NCI-H146 treated with DMSO at 0.1 percent for 48 hours (cell line): ENCODE results near the gene CHD3.
"Not testable (repeated sequence)": the region's sequence is repeated elsewhere in the genome, so short reads cannot be mapped to it uniquely, and the experiment has no call there.

Experiments used
- DNase-seq: peaks from one replicate; lab custom pipeline; 2025; ENCODE audit not compliant: unreplicated experiment; lab: John Stamatoyannopoulos, UW

The CHD3 gene

DNA sequence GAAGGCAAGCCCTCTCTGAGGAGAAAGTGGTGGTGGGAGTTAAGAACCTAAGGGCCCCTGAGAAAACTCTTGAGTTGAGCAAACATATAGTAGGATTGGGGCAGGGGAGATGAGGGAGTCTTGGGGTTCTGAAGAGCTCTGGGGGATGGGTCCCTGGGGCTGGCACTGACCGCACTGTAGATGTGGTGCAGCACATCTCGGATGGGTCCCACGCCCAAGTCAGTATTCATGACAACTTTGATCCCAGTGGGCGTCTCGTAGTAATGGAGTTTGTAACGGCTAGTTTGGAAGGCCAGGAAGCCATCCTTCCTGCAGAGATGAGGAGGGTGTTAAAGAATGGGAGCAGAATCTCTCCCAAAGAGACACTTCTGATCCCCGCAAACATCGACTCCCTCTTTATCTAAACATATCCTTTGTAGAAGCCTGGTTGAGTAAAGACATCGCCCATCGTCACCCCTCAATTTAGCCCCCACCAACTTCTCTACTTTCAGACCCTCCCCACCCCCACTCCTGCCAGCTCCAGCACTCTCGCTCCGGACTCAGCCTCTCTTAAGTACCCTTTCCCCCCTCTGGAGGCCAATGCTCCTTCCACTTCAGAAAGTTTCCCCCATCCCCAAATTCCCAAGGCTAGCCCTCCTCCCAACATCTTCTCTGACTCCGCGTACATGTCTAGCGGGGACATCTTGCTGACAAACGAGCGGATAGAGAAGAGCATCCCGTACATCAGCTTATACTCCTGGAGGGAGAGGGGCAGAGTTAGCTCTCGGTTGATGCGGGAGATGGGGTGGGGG lies 42.4 kb downstream of the CHD3 start:
- DNase-seq = no peak

DNA sequence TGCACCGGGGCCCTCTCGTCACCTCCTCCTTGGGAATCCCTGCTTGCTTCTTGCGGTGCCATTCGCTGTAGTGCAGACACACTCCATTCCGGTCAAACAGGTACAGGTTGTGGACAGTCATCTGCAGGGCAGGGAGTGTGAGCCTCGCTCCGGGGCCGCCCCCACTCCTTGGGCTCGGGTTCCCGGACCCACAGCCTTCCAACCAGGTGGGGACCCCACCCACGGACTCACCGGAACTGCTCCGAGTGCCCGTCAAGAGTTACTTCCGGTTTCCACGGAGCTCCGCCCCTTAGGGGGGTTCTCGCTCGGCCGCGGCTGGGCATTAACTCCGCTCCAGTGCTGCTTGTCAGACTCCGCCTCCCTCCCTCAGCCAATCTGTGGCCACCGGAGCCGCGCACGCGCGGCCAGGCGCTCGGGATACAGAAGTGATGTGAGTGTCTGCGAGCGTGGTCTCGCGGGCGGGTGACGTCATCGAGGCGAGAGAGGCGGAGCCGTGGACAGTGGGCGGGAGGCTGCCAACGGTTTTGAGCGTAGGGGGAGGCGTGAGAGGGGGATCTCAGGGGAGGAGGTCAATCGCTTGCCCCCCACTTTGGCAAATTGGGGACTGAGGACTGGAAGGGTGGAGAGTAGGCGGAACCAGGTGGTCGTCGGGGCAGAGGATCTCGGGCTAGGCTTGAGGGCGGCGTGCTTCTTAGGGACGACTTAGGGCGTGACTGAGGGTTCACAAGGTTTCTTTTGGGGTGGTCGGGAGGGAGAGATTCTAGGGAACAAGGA lies 43.3 kb downstream of the CHD3 start, which contains the start of the genes CNTROB and TRAPPC1:
CNTROB (plus strand) TSS at position 498 of the 774 bp plus-strand sequence. CDS start 874 bp downstream, outside the sequence.
TRAPPC1 (minus strand) TSS at position 238 of the 774 bp plus-strand sequence; CDS start at position 121, 117 bp downstream.
- peak; percentile 96 for DNase-seq

DNA sequence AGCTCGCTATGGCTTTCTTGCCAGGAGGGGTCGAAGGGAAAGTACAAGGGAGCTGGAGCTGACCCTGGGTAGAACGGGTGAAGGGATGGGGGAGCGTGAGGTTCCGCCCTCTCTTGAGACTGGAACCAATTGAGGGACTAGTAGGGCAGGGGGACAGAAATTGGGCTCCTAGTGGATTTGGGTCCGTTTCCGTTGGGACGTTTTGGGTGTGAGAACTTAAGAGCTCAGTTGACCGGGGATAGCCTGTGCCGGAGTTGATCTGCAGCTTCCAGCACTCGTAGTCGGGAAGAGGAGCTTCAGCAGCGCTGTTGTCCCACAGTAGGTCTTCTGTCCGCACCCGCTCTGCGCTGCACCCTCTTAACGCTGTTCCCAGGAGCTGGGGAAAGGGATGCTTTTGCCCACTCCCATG lies 43.9 kb downstream of the CHD3 start:
- no peak for DNase-seq

DNA sequence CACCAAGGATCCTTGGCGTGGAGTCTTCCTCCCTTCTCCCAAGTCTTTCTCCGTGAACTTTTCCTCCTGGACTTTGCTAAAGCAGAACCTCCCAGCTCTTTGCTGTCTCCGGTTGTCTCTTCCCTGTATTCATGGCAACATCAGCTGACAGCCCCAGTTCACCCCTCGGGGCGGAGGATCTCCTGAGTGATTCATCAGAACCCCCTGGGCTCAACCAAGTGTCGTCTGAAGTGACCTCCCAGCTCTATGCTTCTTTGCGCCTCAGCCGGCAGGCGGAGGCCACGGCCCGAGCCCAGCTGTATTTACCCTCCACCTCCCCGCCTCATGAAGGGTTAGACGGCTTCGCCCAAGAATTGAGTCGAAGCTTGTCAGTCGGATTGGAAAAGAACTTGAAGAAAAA lies 44.4 kb downstream of the CHD3 start:
- peak; percentile 26 for DNase-seq

DNA sequence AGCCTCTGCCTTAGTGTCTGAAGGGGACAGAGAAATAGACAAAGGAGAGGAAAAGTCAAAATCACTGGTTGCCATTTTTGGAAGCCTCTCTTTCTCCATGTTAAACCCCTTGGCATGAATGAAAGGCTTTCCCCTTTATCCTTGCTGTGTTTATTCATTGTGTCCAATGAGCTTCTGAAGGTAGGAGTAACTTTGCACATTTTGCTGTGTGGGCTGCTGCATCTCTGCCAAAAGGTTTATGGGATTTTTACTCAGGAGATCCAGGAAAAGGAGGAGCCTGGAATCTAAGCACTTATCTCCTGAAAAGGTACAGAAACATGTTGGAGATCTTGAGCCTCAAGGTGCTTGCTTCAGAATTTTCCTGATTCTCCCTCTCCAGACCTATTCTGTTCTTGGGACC lies 47.3 kb downstream of the CHD3 start:
- no peak for DNase-seq

DNA sequence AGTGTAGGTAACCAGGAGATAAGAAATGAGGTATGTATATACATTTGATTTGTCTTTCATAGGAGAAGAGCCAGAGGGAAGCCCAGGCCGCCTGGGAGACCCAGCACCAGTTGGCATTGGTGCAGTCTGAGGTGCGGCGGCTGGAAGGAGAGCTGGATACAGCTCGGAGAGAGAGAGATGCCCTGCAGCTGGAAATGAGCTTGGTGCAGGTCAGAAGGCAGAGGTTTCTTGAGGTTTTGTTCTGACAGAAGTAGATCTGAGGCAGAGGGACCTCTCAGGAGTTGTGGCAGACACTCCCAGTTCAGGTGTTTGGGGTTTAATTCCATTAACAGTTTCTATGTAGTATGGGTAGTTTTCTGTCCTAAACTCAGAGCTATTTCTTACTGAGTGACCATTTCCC lies 51.4 kb downstream of the CHD3 start:
- no peak for DNase-seq

DNA sequence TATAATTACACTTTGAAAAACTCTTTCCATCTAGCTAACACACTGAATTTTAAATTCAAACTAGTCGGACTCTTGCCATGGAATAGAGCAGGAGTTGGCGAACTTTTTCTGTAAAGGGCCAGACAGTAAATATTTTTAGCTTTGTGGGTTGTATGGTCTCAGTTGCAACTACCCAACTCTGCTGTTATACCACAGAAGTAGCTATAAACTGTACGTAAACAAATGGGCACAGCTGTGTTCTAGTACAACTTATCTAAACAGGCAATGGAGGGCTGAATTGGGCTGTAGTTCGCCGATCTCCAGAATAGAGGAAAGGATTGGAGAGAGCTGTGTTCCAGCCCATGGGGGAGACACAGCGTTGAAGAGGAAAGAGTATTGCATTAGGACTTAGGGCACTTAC lies 52.2 kb downstream of the CHD3 start:
- no peak for DNase-seq

DNA sequence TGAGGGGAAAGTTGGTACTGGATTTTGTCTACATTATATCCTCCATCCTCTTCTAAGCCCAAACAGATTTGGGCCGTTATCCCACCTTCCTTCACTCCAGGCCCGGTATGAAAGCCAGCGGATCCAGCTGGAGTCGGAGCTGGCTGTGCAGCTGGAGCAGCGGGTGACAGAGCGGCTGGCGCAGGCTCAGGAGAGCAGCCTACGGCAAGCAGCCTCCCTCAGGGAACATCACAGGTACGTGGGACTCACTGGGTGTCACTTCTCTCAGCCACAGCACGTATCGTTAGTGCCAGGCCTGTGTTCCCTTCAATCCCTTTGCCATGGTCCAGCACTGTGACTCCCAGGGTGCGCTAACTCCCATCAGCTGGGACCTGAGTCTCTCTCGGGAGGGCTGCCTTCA lies 54.7 kb downstream of the CHD3 start:
- DNase-seq = no peak

DNA sequence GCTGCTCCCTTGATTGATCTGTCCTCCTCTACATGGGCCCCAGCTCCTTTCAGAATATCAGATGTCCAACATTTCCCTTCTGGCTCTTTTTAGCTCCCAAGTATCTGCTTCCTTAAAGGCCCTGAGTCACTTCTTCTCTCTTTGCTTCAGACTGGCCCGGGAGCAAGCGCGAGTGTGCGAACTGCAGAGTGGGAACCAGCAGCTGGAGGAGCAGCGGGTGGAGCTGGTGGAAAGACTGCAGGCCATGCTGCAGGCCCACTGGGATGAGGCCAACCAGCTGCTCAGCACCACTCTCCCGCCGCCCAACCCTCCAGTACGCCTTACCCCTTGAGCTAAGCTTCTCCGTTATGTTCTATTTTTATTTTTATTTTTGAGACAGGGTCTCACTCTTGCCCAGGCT lies 55.7 kb downstream of the CHD3 start:
- DNase-seq = no peak

DNA sequence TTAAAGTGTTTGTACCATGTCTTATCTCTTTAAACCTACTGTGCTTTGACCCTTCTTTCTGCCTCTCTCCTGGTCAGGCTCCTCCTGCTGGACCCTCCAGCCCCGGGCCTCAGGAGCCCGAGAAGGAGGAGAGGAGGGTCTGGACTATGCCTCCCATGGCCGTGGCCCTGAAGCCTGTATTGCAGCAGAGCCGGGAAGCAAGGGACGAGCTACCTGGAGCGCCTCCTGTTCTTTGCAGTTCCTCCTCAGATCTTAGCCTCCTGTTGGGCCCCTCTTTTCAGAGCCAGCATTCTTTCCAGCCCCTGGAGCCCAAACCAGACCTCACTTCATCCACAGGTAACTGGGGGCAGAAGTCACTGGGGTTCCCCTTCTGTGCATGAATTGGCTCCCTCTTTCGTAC lies 57.1 kb downstream of the CHD3 start:
- DNase-seq = no peak

DNA sequence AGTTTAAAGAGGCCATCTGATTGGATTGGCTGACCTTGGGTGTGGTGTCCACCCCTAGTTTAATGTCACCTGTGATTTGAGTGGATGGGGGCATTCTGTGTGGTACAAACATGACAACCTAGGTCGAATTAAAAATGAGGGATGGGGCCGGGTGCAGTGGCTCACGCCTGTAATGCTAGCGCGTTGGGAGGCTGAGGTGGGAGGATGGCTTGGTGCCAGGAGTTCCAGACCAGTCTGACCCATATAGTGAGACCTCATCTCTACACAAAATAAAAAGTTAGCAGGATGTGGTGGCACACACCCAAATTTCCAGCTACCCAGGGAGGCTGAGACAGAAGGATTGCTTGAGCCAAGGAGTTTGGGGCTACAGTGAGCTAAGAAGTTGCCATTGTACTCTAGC lies 57.9 kb downstream of the CHD3 start:
- no peak for DNase-seq

DNA sequence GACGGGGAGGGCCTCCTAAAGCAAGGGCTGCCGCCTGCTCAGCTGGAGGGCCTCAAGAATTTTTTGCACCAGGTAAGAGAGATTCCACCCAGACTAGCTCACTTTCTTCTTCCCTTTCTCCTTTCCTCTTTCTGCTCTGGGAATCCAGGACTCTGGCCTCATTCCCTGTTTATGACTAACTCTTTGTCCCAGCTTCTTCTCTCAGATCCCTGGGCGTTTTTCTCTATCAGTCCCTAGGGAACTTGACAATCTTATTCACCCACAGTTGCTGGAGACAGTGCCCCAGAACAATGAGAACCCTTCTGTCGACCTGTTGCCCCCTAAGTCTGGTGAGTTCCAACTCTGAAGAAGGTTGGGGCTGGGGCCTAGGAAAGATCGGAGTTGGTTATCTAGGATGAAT lies 59.1 kb downstream of the CHD3 start:
- DNase-seq = no peak

DNA sequence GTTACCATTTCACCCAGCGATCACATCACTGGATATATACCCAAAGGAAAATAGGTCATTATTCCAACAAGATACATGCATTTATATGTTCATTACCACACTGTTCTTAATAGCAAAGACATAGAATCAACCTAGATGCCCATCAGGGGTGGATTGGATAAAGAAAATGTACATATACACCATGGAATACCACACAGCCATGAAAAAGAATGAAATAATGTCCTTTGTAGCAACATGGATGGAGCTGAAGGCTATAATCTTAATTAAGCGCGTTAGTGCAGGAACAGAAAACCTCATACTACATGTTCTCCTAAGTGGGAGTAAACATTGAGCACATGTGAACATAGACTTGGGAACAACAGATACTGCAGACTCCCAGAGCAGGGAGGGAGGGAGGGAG lies 62.0 kb downstream of the CHD3 start:
- DNase-seq = no peak

DNA sequence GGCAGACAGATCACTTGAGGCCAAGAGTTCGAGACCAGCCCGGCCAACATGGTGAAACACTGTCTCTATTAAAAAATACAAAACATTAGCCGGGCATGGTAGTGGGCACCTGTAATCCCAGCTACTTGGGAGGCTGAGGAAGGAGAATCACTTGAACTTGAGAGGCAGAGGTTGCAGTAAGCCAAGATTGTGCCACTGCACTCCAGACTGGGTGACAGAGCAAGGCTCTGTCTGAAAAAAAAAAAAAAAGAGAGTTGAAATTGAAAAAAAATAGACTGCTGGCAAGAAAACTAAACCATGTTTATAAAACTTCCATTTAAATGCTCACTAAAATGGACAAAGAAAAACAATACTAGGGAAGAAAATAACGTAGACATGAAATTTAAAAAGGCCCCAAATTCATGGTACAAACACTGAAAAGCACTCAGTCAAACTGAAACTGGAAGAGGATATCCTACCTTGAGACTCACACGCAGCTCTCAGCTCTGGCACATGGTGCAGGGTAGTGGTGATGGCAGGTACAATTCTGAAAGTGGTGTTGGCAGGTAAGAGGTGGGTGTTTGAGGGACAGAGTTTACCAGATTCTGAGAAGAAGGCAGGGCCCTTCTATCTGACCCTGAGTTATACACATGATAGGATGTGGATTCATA lies 62.7 kb downstream of the CHD3 start:
- DNase-seq = no peak

DNA sequence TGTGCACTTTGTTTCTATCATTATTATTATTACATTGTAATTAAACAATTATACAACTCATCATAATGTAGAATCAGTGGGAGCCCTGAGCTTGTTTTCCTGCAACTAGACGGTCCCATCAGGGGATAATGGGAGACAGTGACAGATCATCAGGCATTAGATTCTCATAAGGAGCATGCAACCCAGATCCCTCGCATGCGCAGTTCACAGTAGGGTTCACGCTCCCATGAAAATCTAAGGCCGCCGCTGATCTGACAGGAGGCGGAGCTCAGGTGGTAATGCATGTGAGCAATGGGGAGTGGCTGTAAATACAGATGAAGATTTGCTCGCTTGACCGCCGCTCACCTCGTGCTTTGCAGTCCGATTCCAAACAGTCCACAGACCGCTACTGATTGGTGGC lies 64.7 kb downstream of the CHD3 start:
- not testable (repeated sequence) for DNase-seq

DNA sequence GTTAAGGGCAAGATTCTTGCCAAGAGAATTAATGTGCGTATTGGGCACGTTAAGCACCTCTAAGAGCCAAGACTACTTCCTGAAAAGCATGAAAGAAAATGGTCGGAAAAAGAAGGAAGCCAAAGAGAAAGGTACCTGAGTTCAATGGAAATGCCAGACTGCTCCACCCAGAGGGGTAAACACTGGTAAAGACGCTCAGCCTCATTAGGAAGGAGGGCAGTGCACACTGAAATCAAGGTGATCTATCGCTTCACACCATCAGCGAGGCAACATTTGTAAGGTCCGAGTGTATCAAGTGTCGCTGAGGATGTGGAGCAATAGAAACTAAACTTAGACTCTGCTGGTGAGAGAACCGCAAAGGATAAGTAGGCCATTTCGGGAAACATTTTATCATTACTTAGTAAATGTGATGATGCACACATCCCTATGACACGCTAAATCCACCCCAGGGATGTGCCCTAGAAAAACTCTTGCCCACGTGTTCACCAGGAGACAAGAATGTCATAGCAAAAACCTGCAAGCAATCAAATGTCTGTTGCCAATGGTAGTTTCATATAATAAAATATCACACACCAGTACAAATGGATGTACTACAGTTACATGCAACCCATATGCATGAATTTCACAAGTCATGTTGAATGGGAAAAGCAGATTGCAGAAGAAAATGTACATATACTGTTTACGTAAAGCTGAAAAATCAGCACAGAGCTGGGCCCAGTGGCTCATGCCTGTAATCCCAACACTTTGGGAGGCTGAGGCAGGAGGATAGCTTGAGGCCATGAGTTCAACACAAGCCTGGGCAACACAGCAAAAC lies 67.0 kb downstream of the CHD3 start:
- DNase-seq = no peak

DNA sequence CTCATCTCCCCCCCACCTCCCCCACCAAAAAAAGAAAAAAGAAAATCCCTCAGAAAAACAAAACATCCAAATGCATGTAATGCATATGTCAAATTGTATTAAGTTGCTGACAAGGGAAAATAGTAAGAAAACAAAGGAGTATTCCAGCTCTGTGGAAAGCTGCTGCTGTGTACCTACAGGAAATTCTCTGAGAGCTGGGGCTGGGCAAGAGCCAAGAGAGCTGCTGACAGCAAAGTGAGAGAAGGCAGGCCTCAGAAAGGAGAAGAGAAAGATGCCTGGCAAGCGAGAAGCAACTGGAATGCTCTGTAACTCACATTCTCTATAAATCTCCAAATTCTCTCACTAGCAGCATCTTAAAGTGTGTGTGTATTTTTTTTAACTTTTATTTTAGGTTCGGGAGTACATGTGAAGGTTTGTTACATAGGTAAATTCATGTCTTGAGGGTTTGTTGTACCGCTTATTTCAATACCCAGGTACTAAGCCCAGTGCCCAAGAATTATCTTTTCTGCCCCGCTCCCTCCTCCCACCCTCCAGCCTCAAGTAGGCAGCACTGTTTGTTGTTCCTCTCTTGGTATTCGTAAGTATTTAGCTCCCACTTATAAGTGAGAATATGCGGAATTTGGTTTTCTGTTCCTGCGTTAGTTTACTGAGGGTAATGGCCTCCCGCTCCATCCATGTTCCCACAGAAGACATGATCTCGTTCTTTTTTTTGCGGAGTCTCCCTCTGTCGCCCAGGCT lies 67.8 kb downstream of the CHD3 start:
- no peak for DNase-seq

DNA sequence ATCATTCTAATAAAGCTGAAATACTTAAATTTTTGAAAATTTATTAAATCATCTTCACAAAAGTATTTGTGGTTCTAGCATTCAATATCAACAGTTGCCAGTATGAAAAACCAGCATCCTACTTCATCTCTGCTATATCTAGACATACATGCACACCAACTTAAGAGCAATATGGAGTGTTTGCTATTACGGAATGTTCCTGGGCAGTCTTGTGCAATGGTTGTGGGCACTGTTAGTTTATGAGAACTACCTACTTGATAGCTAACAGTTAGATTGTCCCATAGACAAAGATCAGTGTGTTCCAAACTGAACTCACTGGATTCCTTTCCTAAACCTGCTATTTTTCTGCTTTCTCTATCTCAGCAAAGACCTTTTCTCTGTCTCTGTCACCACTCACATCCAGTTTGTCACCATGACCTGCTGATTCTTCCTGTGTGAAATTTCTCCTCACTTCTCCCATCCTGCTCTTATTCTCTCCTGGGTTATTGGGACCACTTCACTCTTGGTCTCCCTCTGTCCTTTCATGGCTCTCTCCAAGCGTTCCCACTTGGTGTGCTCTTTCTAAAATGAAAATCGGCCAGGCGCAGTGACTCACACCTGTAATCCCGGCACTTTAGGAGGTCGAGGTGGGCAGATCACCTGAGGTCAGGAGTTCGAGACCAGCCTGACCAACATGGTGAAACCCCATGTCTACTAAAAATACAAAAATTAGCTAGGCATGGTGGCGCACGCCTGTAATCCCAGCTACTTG lies 71.1 kb downstream of the CHD3 start:
- no peak for DNase-seq

DNA sequence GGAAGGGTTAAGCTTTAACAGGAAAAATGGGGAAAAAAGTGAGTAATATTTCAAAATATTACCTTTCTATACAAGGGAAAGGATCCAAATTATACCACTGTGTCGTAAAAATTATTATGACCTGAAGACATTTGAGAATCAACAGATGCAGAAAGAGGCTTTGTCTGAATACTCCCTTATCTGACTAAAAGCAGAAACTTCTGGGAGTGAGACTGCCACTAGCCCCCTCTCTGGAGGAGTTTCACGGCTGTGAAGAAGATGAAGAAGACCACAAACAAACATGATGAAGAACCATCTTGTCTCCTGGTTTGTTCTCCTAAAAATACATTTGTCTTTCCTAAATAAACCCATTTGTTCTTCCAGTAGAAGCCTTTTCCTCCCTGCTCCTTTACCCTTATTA lies 72.8 kb downstream of the CHD3 start:
- DNase-seq = no peak
